GM23338 (cell line): Measurements from ENCODE around the gene OPN3. TPM values are rescaled to one million over a fixed set of nuclear protein-coding genes. Genes with fewer than 3 reads are reported as not detected.

Experiments
- ATAC-seq: fragments of 200-7000 bp; cut with Tn5 transposase; 3 replicates; pipeline ENCODE4 v1.9.1; 2020
- DNase-seq: peaks from one replicate; pipeline ENCODE4 v3.0.0-alpha.2; 2015; ENCODE audit warnings: low spot score
- H2AFZ ChIP-seq: fragments of 200-600 bp; sonication (generic); 2 replicates; pipeline ENCODE4 v1.8.0; 2016; ENCODE audit warnings: antibody characterized with exemption, mild to moderate bottlenecking, moderate library complexity
- H3F3A ChIP-seq: fragments of 200-600 bp; sonication (generic); replicated peaks from 2 replicates; pipeline ENCODE4 v1.8.0; 2017; ENCODE audit warnings: antibody characterized with exemption, mixed run types, low read depth
- H3K27ac ChIP-seq: fragments of 200-600 bp; sonication (generic); 2 replicates; pipeline ENCODE4 v1.6.1; 2016; ENCODE audit warnings: low read depth
- H3K27me3 ChIP-seq: fragments of 200-600 bp; sonication (generic); 2 replicates; pipeline ENCODE4 v1.8.0; 2016; ENCODE audit warnings: mild to moderate bottlenecking, mixed run types, moderate library complexity; ENCODE audit not compliant: insufficient read depth
- H3K36me3 ChIP-seq: fragments of 200-600 bp; sonication (generic); 2 replicates; pipeline ENCODE4 v1.8.0; 2016; ENCODE audit warnings: mild to moderate bottlenecking; ENCODE audit not compliant: insufficient read depth
- H3K4me1 ChIP-seq: fragments of 200-600 bp; sonication (generic); 2 replicates; pipeline ENCODE4 v1.8.0; 2016; ENCODE audit warnings: mild to moderate bottlenecking, moderate library complexity; ENCODE audit not compliant: insufficient read depth
- H3K4me2 ChIP-seq: fragments of 200-600 bp; sonication (generic); 2 replicates; pipeline ENCODE4 v1.7.1; 2017; ENCODE audit warnings: mixed run types
- H3K4me3 ChIP-seq: fragments of 200-600 bp; sonication (generic); 2 replicates; pipeline ENCODE4 v1.6.1; 2016; ENCODE audit warnings: mixed run types
- H3K79me2 ChIP-seq: fragments of 200-600 bp; sonication (generic); replicated peaks from 2 replicates; pipeline ENCODE4 v1.8.0; 2017; ENCODE audit warnings: mild to moderate bottlenecking; ENCODE audit not compliant: insufficient read depth
- H3K9me2 ChIP-seq: fragments of 200-600 bp; sonication (generic); 2 replicates; pipeline ENCODE4 v1.8.0; 2017; ENCODE audit not compliant: insufficient read depth
- H4K20me1 ChIP-seq: fragments of 200-600 bp; sonication (generic); replicated peaks from 2 replicates; pipeline ENCODE4 v1.8.0; 2017; ENCODE audit warnings: mild to moderate bottlenecking; ENCODE audit not compliant: insufficient read depth
- H3K27ac Mint-ChIP-seq: 2 replicates; pipeline ENCODE4 v1.8.0; 2020; ENCODE audit warnings: inconsistent platforms, mild to moderate bottlenecking, moderate library complexity, mixed read lengths
- H3K27me3 Mint-ChIP-seq: 3 replicates; pipeline ENCODE4 v1.8.0; 2022; ENCODE audit warnings: low read depth, mild to moderate bottlenecking, moderate library complexity, mixed read lengths, inconsistent platforms; ENCODE audit not compliant: insufficient read depth, poor library complexity
- H3K36me3 Mint-ChIP-seq: 3 replicates; pipeline ENCODE4 v1.8.0; 2021; ENCODE audit warnings: low read depth, mild to moderate bottlenecking, inconsistent platforms, moderate library complexity, mixed read lengths
- H3K4me1 Mint-ChIP-seq: 3 replicates; pipeline ENCODE4 v1.8.0; 2020; ENCODE audit warnings: mild to moderate bottlenecking, inconsistent platforms, mixed read lengths
- H3K4me3 Mint-ChIP-seq: 3 replicates; pipeline ENCODE4 v1.8.0; 2021; ENCODE audit warnings: moderate library complexity, mild to moderate bottlenecking, inconsistent platforms, mixed read lengths
- H3K9me3 Mint-ChIP-seq: 3 replicates; pipeline ENCODE4 v1.8.0; 2020; ENCODE audit warnings: moderate library complexity, mild to moderate bottlenecking, inconsistent platforms, mixed read lengths
- CREB1 ChIP-seq: fragments of 250-450 bp; sonication (Bioruptor Pico); IDR thresholded peaks from 2 replicates; pipeline ENCODE4 v1.5.0; 2020; ENCODE audit warnings: low read depth, mild to moderate bottlenecking, moderate library complexity
- ETS1 ChIP-seq: IDR thresholded peaks from 2 replicates; pipeline ENCODE4 v1.6.1; 2016; ENCODE audit warnings: antibody characterized with exemption
- EZH2 ChIP-seq: fragments of 200-600 bp; sonication (generic); IDR thresholded peaks from one replicate; pipeline ENCODE4 v1.8.0; 2017; ENCODE audit warnings: antibody characterized with exemption, mild to moderate bottlenecking, low read depth; ENCODE audit not compliant: unreplicated experiment
- EZH2phosphoT487 ChIP-seq: fragments of 200-600 bp; sonication (generic); IDR thresholded peaks from one replicate; pipeline ENCODE4 v1.8.1; 2018; ENCODE audit warnings: antibody characterized with exemption; ENCODE audit not compliant: unreplicated experiment
- JUNB ChIP-seq: IDR thresholded peaks from one replicate; pipeline ENCODE4 v1.6.1; 2016; ENCODE audit warnings: antibody characterized with exemption; ENCODE audit not compliant: unreplicated experiment
- NANOG ChIP-seq: IDR thresholded peaks from 2 replicates; pipeline ENCODE4 v1.6.1; 2016; ENCODE audit warnings: antibody characterized with exemption, borderline replicate concordance
- POLR2AphosphoS5 ChIP-seq: IDR thresholded peaks from 2 replicates; pipeline ENCODE4 v1.6.1; 2016; ENCODE audit warnings: antibody characterized with exemption, low read depth
- STAT1 ChIP-seq: IDR thresholded peaks from one replicate; pipeline ENCODE4 v1.6.1; 2016; ENCODE audit warnings: antibody characterized with exemption; ENCODE audit not compliant: unreplicated experiment
- ZNF114 ChIP-seq: fragments of 250-450 bp; sonication (Bioruptor Pico); IDR thresholded peaks from 2 replicates; pipeline ENCODE4 v1.5.0; 2020; ENCODE audit warnings: mild to moderate bottlenecking, moderate library complexity
- ZNF331 ChIP-seq: fragments of 250-450 bp; sonication (Bioruptor Pico); IDR thresholded peaks from 2 replicates; pipeline ENCODE4 v1.5.0; 2020; ENCODE audit warnings: low read depth, mild to moderate bottlenecking, moderate library complexity
- polyA plus RNA-seq: library from polyadenylated mRNA; unstranded; fragments of >200 nt; fragmentation: Nextera tagmentation; extraction: Ambion mirVana; gene quantifications from 2 replicates; pipeline ENCODE4 v1.2.1, GENCODE V29; 2016
- total RNA-seq: library from RNA; depleted of rRNA; stranded (reverse); fragments of >200 nt; shearing (Covaris generic); gene quantifications from 2 replicates; pipeline ENCODE4 v1.2.3, GENCODE V29; 2014
- TF ChIP-seq, protein P1 (sequence below), 2 experiments: fragments of 200-600 bp in 1 of 2; sonication (generic) in 1 of 2; conservative IDR thresholded peaks; 2 replicates each; pipeline versions ENCODE4 v1.5.1 to v1.6.1; 2016 to 2017; ENCODE audit warnings: antibody characterized with exemption in 2 of 2, low read depth in 2 of 2, mild to moderate bottlenecking in 2 of 2, moderate library complexity in 1 of 2
- TF ChIP-seq, protein P2 (sequence below): IDR thresholded peaks from one replicate; pipeline ENCODE4 v1.6.1; 2018; ENCODE audit warnings: antibody characterized with exemption; ENCODE audit not compliant: unreplicated experiment
- TF ChIP-seq, protein P3 (sequence below): fragments of 250-450 bp; sonication (Bioruptor Pico); IDR thresholded peaks from 2 replicates; pipeline ENCODE4 v1.5.0; 2020; ENCODE audit warnings: mild to moderate bottlenecking, moderate library complexity

Gene OPN3
- total and polyA plus RNA-seq, 2 experiments from 2014 or later, result 23.7 to 46.8 TPM

GRCh38 chr1:241610056-241610815, 29.9 kb downstream of the OPN3 start:
- Histone ChIP-seq H3K4me2 (no peak overlapping the region), H3K36me3 (no peaks in the 10 kb centered on the region), H4K20me1 (no peaks in the 10 kb centered on the region), H3K9me2 (no peaks in the 10 kb centered on the region), H3K27ac (no peak overlapping the region), H3K4me1 (no peaks in the 10 kb centered on the region), H3K79me2 (no peaks in the 10 kb centered on the region), H3K27me3 (no peaks in the 10 kb centered on the region), H3K4me3 (no peak overlapping the region), H3F3A (no peaks in the 10 kb centered on the region), H2AFZ (no peak overlapping the region)
- Mint-ChIP-seq H3K36me3 (no peaks in the 10 kb centered on the region), H3K27ac (no peak overlapping the region), H3K4me1 (no peaks in the 10 kb centered on the region), H3K27me3 (peaks cover 7% of the 10 kb centered on the region), H3K9me3 (no peaks in the 10 kb centered on the region), H3K4me3 (no peak overlapping the region)
- ATAC-seq (no peak), DNase-seq (no peak)
- TF ChIP-seq EZH2 (no peak), STAT1 (no peak), CREB1 (CRISPR knock-in tag) (no peak), JUNB (no peak), POLR2AphosphoS5 (no peak), ZNF114 (CRISPR knock-in tag) (no peak), ZNF331 (no peak), ETS1 (no peak), NANOG (no peak), EZH2phosphoT487 (no peak)
- TF ChIP-seq, protein P1, sequence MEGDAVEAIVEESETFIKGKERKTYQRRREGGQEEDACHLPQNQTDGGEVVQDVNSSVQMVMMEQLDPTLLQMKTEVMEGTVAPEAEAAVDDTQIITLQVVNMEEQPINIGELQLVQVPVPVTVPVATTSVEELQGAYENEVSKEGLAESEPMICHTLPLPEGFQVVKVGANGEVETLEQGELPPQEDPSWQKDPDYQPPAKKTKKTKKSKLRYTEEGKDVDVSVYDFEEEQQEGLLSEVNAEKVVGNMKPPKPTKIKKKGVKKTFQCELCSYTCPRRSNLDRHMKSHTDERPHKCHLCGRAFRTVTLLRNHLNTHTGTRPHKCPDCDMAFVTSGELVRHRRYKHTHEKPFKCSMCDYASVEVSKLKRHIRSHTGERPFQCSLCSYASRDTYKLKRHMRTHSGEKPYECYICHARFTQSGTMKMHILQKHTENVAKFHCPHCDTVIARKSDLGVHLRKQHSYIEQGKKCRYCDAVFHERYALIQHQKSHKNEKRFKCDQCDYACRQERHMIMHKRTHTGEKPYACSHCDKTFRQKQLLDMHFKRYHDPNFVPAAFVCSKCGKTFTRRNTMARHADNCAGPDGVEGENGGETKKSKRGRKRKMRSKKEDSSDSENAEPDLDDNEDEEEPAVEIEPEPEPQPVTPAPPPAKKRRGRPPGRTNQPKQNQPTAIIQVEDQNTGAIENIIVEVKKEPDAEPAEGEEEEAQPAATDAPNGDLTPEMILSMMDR (conservative IDR thresholded peaks at IDR 0.05; ENCODE audit: low read depth in 2 of 2), result no peak
- TF ChIP-seq, protein P2, sequence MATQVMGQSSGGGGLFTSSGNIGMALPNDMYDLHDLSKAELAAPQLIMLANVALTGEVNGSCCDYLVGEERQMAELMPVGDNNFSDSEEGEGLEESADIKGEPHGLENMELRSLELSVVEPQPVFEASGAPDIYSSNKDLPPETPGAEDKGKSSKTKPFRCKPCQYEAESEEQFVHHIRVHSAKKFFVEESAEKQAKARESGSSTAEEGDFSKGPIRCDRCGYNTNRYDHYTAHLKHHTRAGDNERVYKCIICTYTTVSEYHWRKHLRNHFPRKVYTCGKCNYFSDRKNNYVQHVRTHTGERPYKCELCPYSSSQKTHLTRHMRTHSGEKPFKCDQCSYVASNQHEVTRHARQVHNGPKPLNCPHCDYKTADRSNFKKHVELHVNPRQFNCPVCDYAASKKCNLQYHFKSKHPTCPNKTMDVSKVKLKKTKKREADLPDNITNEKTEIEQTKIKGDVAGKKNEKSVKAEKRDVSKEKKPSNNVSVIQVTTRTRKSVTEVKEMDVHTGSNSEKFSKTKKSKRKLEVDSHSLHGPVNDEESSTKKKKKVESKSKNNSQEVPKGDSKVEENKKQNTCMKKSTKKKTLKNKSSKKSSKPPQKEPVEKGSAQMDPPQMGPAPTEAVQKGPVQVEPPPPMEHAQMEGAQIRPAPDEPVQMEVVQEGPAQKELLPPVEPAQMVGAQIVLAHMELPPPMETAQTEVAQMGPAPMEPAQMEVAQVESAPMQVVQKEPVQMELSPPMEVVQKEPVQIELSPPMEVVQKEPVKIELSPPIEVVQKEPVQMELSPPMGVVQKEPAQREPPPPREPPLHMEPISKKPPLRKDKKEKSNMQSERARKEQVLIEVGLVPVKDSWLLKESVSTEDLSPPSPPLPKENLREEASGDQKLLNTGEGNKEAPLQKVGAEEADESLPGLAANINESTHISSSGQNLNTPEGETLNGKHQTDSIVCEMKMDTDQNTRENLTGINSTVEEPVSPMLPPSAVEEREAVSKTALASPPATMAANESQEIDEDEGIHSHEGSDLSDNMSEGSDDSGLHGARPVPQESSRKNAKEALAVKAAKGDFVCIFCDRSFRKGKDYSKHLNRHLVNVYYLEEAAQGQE, result no peak
- TF ChIP-seq, protein P3, sequence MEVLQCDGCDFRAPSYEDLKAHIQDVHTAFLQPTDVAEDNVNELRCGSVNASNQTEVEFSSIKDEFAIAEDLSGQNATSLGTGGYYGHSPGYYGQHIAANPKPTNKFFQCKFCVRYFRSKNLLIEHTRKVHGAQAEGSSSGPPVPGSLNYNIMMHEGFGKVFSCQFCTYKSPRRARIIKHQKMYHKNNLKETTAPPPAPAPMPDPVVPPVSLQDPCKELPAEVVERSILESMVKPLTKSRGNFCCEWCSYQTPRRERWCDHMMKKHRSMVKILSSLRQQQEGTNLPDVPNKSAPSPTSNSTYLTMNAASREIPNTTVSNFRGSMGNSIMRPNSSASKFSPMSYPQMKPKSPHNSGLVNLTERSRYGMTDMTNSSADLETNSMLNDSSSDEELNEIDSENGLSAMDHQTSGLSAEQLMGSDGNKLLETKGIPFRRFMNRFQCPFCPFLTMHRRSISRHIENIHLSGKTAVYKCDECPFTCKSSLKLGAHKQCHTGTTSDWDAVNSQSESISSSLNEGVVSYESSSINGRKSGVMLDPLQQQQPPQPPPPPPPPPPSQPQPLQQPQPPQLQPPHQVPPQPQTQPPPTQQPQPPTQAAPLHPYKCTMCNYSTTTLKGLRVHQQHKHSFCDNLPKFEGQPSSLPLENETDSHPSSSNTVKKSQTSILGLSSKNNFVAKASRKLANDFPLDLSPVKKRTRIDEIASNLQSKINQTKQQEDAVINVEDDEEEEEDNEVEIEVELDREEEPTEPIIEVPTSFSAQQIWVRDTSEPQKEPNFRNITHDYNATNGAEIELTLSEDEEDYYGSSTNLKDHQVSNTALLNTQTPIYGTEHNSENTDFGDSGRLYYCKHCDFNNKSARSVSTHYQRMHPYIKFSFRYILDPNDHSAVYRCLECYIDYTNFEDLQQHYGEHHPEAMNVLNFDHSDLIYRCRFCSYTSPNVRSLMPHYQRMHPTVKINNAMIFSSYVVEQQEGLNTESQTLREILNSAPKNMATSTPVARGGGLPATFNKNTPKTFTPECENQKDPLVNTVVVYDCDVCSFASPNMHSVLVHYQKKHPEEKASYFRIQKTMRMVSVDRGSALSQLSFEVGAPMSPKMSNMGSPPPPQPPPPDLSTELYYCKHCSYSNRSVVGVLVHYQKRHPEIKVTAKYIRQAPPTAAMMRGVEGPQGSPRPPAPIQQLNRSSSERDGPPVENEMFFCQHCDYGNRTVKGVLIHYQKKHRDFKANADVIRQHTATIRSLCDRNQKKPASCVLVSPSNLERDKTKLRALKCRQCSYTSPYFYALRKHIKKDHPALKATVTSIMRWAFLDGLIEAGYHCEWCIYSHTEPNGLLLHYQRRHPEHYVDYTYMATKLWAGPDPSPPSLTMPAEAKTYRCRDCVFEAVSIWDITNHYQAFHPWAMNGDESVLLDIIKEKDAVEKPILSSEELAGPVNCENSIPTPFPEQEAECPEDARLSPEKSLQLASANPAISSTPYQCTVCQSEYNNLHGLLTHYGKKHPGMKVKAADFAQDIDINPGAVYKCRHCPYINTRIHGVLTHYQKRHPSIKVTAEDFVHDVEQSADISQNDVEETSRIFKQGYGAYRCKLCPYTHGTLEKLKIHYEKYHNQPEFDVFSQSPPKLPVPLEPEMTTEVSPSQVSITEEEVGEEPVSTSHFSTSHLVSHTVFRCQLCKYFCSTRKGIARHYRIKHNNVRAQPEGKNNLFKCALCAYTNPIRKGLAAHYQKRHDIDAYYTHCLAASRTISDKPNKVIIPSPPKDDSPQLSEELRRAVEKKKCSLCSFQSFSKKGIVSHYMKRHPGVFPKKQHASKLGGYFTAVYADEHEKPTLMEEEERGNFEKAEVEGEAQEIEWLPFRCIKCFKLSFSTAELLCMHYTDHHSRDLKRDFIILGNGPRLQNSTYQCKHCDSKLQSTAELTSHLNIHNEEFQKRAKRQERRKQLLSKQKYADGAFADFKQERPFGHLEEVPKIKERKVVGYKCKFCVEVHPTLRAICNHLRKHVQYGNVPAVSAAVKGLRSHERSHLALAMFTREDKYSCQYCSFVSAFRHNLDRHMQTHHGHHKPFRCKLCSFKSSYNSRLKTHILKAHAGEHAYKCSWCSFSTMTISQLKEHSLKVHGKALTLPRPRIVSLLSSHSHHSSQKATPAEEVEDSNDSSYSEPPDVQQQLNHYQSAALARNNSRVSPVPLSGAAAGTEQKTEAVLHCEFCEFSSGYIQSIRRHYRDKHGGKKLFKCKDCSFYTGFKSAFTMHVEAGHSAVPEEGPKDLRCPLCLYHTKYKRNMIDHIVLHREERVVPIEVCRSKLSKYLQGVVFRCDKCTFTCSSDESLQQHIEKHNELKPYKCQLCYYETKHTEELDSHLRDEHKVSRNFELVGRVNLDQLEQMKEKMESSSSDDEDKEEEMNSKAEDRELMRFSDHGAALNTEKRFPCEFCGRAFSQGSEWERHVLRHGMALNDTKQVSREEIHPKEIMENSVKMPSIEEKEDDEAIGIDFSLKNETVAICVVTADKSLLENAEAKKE (CRISPR knock-in tag), result no peak
